Neural cell (in vitro differentiated cells): Measurements from ENCODE around the gene CCDC154. TPM values are rescaled to one million over a fixed set of nuclear protein-coding genes. Genes with fewer than 3 reads are reported as not detected.

ENCODE experiments used
- H2AFZ ChIP-seq: fragments of 200-600, 300-800 bp; sonication (generic), shearing (Covaris generic); 2 replicates; pipeline ENCODE4 v1.6.0; 2014; ENCODE audit warnings: low read depth, mild to moderate bottlenecking, antibody characterized with exemption, low read length, moderate library complexity
- H3F3A ChIP-seq: fragments of 200-600 bp; shearing (Covaris generic); 2 replicates; pipeline ENCODE4 v1.6.1; 2016; ENCODE audit warnings: mild to moderate bottlenecking, moderate library complexity, mixed read lengths, antibody characterized with exemption, low read length; ENCODE audit not compliant: insufficient read depth, poor library complexity, severe bottlenecking
- H3K27ac ChIP-seq: fragments of 200-600, 300-800 bp; sonication (generic), shearing (Covaris generic); 2 replicates; pipeline ENCODE4 v1.5.1; 2014; ENCODE audit warnings: mild to moderate bottlenecking, low read length, moderate library complexity
- H3K27me3 ChIP-seq: fragments of 300-800, 200-600 bp; sonication (generic), shearing (Covaris generic); 2 replicates; pipeline ENCODE4 v1.6.0; 2014; ENCODE audit warnings: mild to moderate bottlenecking, low read depth, low read length, moderate library complexity; ENCODE audit not compliant: insufficient read depth
- H3K36me3 ChIP-seq: fragments of 300-800, 200-600 bp; sonication (generic), shearing (Covaris generic); 2 replicates; pipeline ENCODE4 v1.5.1; 2014; ENCODE audit warnings: mild to moderate bottlenecking, antibody characterized with exemption, low read length, moderate library complexity; ENCODE audit not compliant: insufficient read depth
- H3K4me2 ChIP-seq: fragments of 300-800, 200-600 bp; sonication (generic), shearing (Covaris generic); 2 replicates; pipeline ENCODE4 v1.6.0; 2014; ENCODE audit warnings: mild to moderate bottlenecking, low read length
- H3K4me3 ChIP-seq: fragments of 300-800, 200-600 bp; sonication (generic), shearing (Covaris generic); 2 replicates; pipeline ENCODE4 v1.5.1; 2014; ENCODE audit warnings: mild to moderate bottlenecking, low read length, moderate library complexity
- H3K79me2 ChIP-seq: fragments of 200-600 bp; shearing (Covaris generic); replicated peaks from 2 replicates; pipeline ENCODE4 v1.6.0; 2014; ENCODE audit warnings: mild to moderate bottlenecking, low read length, moderate library complexity; ENCODE audit not compliant: insufficient read depth
- H3K9ac ChIP-seq: fragments of 300-800, 200-600 bp; sonication (generic), shearing (Covaris generic); 2 replicates; pipeline ENCODE4 v1.6.1; 2016; ENCODE audit warnings: mild to moderate bottlenecking, low read length, mixed read lengths
- H3K9me2 ChIP-seq: fragments of 200-600 bp; shearing (Covaris generic); 2 replicates; pipeline ENCODE4 v1.6.1; 2016; ENCODE audit warnings: mild to moderate bottlenecking, low read length, mixed read lengths; ENCODE audit not compliant: insufficient read depth
- H3K9me3 ChIP-seq: fragments of 200-600, 300-800 bp; sonication (generic), shearing (Covaris generic); 2 replicates; pipeline ENCODE4 v1.6.1; 2016; ENCODE audit warnings: mild to moderate bottlenecking, mixed run types, low read length, moderate library complexity, mixed read lengths
- H4K20me1 ChIP-seq: fragments of 200-600 bp; shearing (Covaris generic); 2 replicates; pipeline ENCODE4 v1.6.1; 2016; ENCODE audit warnings: mild to moderate bottlenecking, mixed run types; ENCODE audit not compliant: insufficient read depth
- CTCF ChIP-seq: fragments of 450-650 bp; IDR thresholded peaks from 2 replicates; pipeline ENCODE4 v1.5.1; 2014; ENCODE audit warnings: antibody characterized with exemption, mild to moderate bottlenecking, moderate library complexity; ENCODE audit not compliant: poor library complexity, severe bottlenecking
- EP300 ChIP-seq: fragments of 450-650 bp; conservative IDR thresholded peaks from 2 replicates; pipeline ENCODE4 v1.6.1; 2014; ENCODE audit warnings: antibody characterized with exemption, mild to moderate bottlenecking, moderate library complexity; ENCODE audit not compliant: poor library complexity, severe bottlenecking
- EZH2 ChIP-seq: fragments of 200-600, 300-800 bp; shearing (Covaris generic), sonication (generic); IDR thresholded peaks from 2 replicates; pipeline ENCODE4 v1.6.1; 2014; ENCODE audit warnings: antibody characterized with exemption, low read length, borderline replicate concordance, mild to moderate bottlenecking; ENCODE audit not compliant: insufficient read depth, poor library complexity, severe bottlenecking
- MXI1 ChIP-seq: fragments of 450-650 bp; conservative IDR thresholded peaks from 2 replicates; pipeline ENCODE4 v1.6.1; 2014; ENCODE audit warnings: antibody characterized with exemption, mild to moderate bottlenecking; ENCODE audit not compliant: poor library complexity, severe bottlenecking
- POLR2AphosphoS5 ChIP-seq: IDR thresholded peaks from 2 replicates; pipeline ENCODE4 v1.6.1; 2012
- RAD21 ChIP-seq: fragments of 450-650 bp; conservative IDR thresholded peaks from 2 replicates; pipeline ENCODE4 v1.6.1; 2014; ENCODE audit warnings: antibody characterized with exemption, mild to moderate bottlenecking, moderate library complexity
- REST ChIP-seq: IDR thresholded peaks from 2 replicates; pipeline ENCODE4 v1.6.1; 2012; ENCODE audit warnings: borderline replicate concordance
- SMC3 ChIP-seq: fragments of 450-650 bp; conservative IDR thresholded peaks from 2 replicates; pipeline ENCODE4 v1.6.1; 2014; ENCODE audit warnings: antibody characterized with exemption, mild to moderate bottlenecking, moderate library complexity; ENCODE audit not compliant: poor library complexity
- TAF1 ChIP-seq: IDR thresholded peaks from 2 replicates; pipeline ENCODE4 v1.6.1; 2012; ENCODE audit warnings: low read depth
- polyA plus RNA-seq: library from polyadenylated mRNA; depleted of rRNA; stranded (reverse); fragments of >200 nt; gene quantifications from 2 replicates; pipeline ENCODE4 v1.2.3, GENCODE V29; 2014

Gene CCDC154
- polyA plus RNA-seq, 1 donor from 2014 or later, result 3.3 TPM

- Histone ChIP-seq H3K27me3 (no peaks in the 10 kb centered on the region), H3K36me3 (no peaks in the 10 kb centered on the region), H3F3A (no peaks in the 10 kb centered on the region)
These were observed 13.3 kb upstream of the CCDC154 start for GRCh38 chr16:1457489-1458245.

GRCh38 chr16:1456951-1457350, 12.6 kb upstream of the CCDC154 start:
- Histone ChIP-seq H3K4me3 (no peak overlapping the region), H3K4me2 (no peak overlapping the region), H3K9me2 (no peaks in the 10 kb centered on the region), H3K36me3 (no peaks in the 10 kb centered on the region), H3F3A (no peaks in the 10 kb centered on the region), H3K79me2 (no peaks in the 10 kb centered on the region), H4K20me1 (no peaks in the 10 kb centered on the region), H3K9ac (no peak overlapping the region), H2AFZ (no peak overlapping the region), H3K27me3 (no peaks in the 10 kb centered on the region), H3K9me3 (no peaks in the 10 kb centered on the region), H3K27ac (no peak overlapping the region)
- TF ChIP-seq EZH2 (no peak), MXI1 (no peak), EP300 (no peak), POLR2AphosphoS5 (no peak), RAD21 (no peak), TAF1 (no peak), REST (no peak), SMC3 (no peak)

More at GRCh38 chr16:1457489-1458245, 13.3 kb upstream of the CCDC154 start:
- Histone ChIP-seq H3K9me2 (no peaks in the 10 kb centered on the region), H3K79me2 (no peaks in the 10 kb centered on the region), H3K4me3 (no peak overlapping the region), H3K27ac (no peak overlapping the region), H3K9ac (no peak overlapping the region), H3K9me3 (no peaks in the 10 kb centered on the region), H2AFZ (no peak overlapping the region), H3K4me2 (no peak overlapping the region), H4K20me1 (no peaks in the 10 kb centered on the region)
- TF ChIP-seq POLR2AphosphoS5, result no peak
- no peak for TF ChIP-seq RAD21
- no peak for TF ChIP-seq CTCF
- TF ChIP-seq EZH2, result no peak
- TF ChIP-seq REST, result no peak
- no peak for TF ChIP-seq TAF1
- TF ChIP-seq EP300, result no peak
- no peak for TF ChIP-seq MXI1
- TF ChIP-seq SMC3, result no peak
